ENCODE data around the gene UGT2B28.
"Not testable (repeated sequence)": the region's sequence is repeated elsewhere in the genome, so short reads cannot be mapped to it uniquely, and the experiment has no call there.

UGT2B28 gene

DNA sequence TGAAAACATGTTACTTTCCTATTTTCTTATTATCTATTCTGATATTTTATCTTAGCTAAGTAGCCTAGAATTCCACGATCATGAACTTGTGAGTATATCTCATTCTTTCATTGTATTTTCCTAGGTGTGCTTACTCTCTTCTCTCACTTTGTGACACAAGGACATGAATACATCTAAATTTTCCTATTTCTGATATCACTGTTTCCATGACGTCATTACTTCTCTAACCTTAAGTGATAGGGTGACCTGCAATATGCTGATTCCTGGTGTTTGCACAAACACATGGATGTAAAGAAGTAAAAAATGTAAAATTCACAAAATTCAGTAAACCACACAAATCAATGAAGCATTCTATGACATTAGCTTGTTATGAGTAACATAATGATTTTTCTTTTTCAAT, 29.4 kb upstream of the UGT2B28 start:
- not testable (repeated sequence) for H3K27me3 ChIP-seq (ENCODE audit: insufficient read depth, low read length, poor library complexity); H3K4me3 ChIP-seq (ENCODE audit: low read depth in 1 of 2, low read length in 2 of 2); H3K4me1 ChIP-seq (ENCODE audit: insufficient read depth, low read length); H3K9ac ChIP-seq (ENCODE audit: low read depth, low read length); H3K79me2 ChIP-seq (ENCODE audit: insufficient read depth, low read length); H3K36me3 ChIP-seq (ENCODE audit: insufficient read depth, low read length); DNase-seq; H3K27ac ChIP-seq (ENCODE audit: low read length); H3K4me2 ChIP-seq (ENCODE audit: insufficient read depth, low read length); H2AFZ ChIP-seq (ENCODE audit: low read depth, low read length); ATAC-seq (ENCODE audit: insufficient read depth, low read depth); H4K20me1 ChIP-seq (ENCODE audit: insufficient read depth, low read length); H3K9me3 ChIP-seq (ENCODE audit: insufficient read depth, low read length, severe bottlenecking)

DNA sequence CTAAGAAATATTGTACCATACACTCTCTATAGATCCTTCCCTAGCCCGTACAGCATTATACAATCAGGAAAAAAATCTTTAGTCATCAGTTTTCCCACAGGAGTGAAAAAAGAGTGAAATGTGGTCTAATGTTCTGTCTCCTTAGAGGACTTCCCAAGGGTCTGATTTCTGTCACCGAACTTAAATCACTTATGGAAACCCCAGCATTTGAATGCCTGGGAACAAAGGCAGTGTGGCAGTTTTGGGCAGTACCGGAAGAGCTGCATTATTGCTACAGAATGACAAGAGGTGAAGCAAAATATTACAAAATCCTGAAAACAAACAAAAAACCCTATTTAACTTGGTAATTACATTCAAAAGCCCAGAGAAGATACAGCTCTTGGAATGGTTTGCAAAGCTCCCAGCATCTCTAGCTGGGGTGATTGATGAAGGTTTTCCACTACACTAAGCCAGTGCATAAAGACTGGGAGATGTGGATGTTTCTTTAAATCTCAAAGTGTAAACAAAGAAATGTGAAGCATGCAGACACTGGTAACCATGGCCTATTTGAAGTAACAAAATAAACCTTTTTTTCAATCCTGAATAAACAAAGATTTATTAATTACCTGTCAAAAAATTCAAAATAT, 27.0 kb upstream of the UGT2B28 start:
- H3K4me2 ChIP-seq (ENCODE audit: insufficient read depth, low read length); DNase-seq; H3K27ac ChIP-seq (ENCODE audit: low read length); H3K27me3 ChIP-seq (ENCODE audit: insufficient read depth, low read length, poor library complexity); H3K9ac ChIP-seq (ENCODE audit: low read depth, low read length); H4K20me1 ChIP-seq (ENCODE audit: insufficient read depth, low read length); H3K9me3 ChIP-seq (ENCODE audit: insufficient read depth, low read length, severe bottlenecking); H3K36me3 ChIP-seq (ENCODE audit: insufficient read depth, low read length); H3K4me3 ChIP-seq (ENCODE audit: low read depth in 1 of 2, low read length in 2 of 2); H3K4me1 ChIP-seq (ENCODE audit: insufficient read depth, low read length); ATAC-seq (ENCODE audit: insufficient read depth, low read depth); H3K79me2 ChIP-seq (ENCODE audit: insufficient read depth, low read length); H2AFZ ChIP-seq (ENCODE audit: low read depth, low read length): not testable (repeated sequence)

DNA sequence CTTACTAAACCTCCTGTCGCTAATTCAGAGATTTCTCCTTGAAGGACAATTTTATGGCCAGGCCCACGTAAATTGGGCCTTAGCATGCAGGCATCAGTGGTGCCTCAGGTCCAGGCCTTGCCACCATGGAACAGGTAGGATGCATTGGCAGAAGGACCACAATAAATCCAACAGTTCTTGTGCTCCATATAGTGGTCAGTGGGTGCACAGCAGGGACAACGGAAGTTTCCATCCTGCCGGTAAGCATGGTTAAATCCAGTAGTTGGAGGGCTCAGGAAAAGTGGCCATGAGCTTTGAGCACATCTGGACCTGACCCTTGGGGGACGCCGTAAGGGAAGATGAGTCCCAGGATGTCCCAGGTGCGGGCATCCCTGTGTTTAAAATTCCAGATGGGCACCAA, 11.7 kb upstream of the UGT2B28 start:
- H4K20me1 ChIP-seq (ENCODE audit: insufficient read depth, low read length); H3K27ac ChIP-seq (ENCODE audit: low read length); H3K4me3 ChIP-seq (ENCODE audit: low read depth in 1 of 2, low read length in 2 of 2); H3K79me2 ChIP-seq (ENCODE audit: insufficient read depth, low read length); ATAC-seq (ENCODE audit: insufficient read depth, low read depth); H3K9me3 ChIP-seq (ENCODE audit: insufficient read depth, low read length, severe bottlenecking); H3K27me3 ChIP-seq (ENCODE audit: insufficient read depth, low read length, poor library complexity); H2AFZ ChIP-seq (ENCODE audit: low read depth, low read length); DNase-seq; H3K36me3 ChIP-seq (ENCODE audit: insufficient read depth, low read length); H3K9ac ChIP-seq (ENCODE audit: low read depth, low read length); H3K4me2 ChIP-seq (ENCODE audit: insufficient read depth, low read length); H3K4me1 ChIP-seq (ENCODE audit: insufficient read depth, low read length): not testable (repeated sequence)

DNA sequence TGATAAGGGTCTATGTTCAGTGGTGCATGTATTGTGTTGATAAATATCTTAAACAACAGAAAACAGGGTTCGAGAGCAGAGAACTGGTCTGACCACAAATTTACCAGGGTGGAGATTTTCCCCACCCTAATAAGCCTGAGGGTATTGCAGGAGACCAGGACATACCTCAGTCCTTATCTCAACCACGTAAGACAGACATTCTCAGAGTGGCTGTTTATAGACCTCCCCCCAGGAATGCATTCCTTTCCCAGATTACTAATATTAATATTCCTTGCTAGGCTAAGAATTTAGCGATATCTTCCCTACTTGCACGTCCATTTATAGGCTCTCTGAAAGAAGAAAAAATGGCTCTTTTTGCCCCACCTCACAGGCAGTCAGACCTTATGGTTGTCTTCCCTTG, 16.1 kb downstream of the UGT2B28 start:
- H3K4me3 ChIP-seq (ENCODE audit: low read depth in 1 of 2, low read length in 2 of 2); H3K9me3 ChIP-seq (ENCODE audit: insufficient read depth, low read length, severe bottlenecking); H3K9ac ChIP-seq (ENCODE audit: low read depth, low read length); H3K4me1 ChIP-seq (ENCODE audit: insufficient read depth, low read length); H3K4me2 ChIP-seq (ENCODE audit: insufficient read depth, low read length); DNase-seq; H3K79me2 ChIP-seq (ENCODE audit: insufficient read depth, low read length); ATAC-seq (ENCODE audit: insufficient read depth, low read depth); H3K27me3 ChIP-seq (ENCODE audit: insufficient read depth, low read length, poor library complexity); H2AFZ ChIP-seq (ENCODE audit: low read depth, low read length); H4K20me1 ChIP-seq (ENCODE audit: insufficient read depth, low read length); H3K27ac ChIP-seq (ENCODE audit: low read length); H3K36me3 ChIP-seq (ENCODE audit: insufficient read depth, low read length): not testable (repeated sequence)

DNA sequence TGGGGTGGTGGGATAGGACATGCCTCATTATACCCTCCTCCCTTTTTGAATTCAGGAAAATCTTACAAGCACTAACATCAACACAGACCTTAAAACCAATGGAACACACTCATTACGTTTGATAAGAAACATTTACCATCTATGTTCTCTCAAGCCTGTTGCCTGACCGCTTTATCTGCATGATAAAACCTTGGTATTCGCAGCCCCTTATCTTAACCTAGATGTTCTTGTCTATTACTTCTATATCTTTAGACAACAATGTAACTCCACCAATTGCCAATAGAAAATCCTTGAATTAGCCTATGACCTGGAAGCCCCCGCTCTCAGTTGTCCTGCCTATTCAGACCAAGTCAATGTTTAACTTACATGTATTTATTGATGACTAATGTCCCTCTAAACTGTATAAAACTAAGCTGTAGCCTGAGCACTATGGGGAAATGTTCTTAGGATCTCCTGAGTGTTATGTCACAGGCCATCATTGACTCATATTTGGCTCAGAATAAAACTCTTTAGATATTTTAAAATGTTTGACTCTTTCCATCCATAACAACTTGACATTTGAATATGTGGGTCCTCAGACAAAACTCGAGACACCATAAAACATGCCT, 28.3 kb downstream of the UGT2B28 start:
- not testable (repeated sequence) for ATAC-seq (ENCODE audit: insufficient read depth, low read depth); H3K4me2 ChIP-seq (ENCODE audit: insufficient read depth, low read length); H3K27ac ChIP-seq (ENCODE audit: low read length); H4K20me1 ChIP-seq (ENCODE audit: insufficient read depth, low read length); H2AFZ ChIP-seq (ENCODE audit: low read depth, low read length); H3K9me3 ChIP-seq (ENCODE audit: insufficient read depth, low read length, severe bottlenecking); H3K4me1 ChIP-seq (ENCODE audit: insufficient read depth, low read length); DNase-seq; H3K79me2 ChIP-seq (ENCODE audit: insufficient read depth, low read length); H3K36me3 ChIP-seq (ENCODE audit: insufficient read depth, low read length); H3K27me3 ChIP-seq (ENCODE audit: insufficient read depth, low read length, poor library complexity); H3K9ac ChIP-seq (ENCODE audit: low read depth, low read length); H3K4me3 ChIP-seq (ENCODE audit: low read depth in 1 of 2, low read length in 2 of 2)

DNA sequence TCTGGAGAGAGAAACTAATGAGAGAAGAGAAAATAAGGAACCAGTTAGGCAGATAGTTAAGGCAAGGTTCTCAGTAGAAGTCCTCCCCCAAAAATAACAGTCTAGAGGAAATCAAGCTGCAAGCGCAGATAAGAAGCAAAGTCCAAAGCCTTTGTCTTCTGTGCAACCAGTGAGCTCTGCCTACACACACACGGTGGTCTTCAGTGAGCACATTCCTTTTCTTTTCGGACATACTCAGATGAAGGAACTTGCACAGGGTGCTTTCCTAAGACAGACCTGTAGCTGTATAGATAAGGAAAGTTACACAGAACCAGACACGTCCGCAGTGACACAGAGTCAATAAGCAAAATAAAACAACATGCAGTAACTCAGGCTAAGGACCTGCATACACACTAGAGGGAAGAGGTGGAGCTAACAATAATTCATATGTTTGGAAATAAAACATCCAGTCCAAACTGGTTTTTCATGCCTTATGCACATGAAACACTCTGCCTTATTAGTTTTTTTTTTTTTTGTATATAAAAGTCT, 29.3 kb downstream of the UGT2B28 start:
- H3K36me3 ChIP-seq (ENCODE audit: insufficient read depth, low read length); H3K27ac ChIP-seq (ENCODE audit: low read length); H4K20me1 ChIP-seq (ENCODE audit: insufficient read depth, low read length); ATAC-seq (ENCODE audit: insufficient read depth, low read depth); H3K27me3 ChIP-seq (ENCODE audit: insufficient read depth, low read length, poor library complexity); H3K79me2 ChIP-seq (ENCODE audit: insufficient read depth, low read length); H3K4me3 ChIP-seq (ENCODE audit: low read depth in 1 of 2, low read length in 2 of 2); H3K9me3 ChIP-seq (ENCODE audit: insufficient read depth, low read length, severe bottlenecking); H3K9ac ChIP-seq (ENCODE audit: low read depth, low read length); H3K4me1 ChIP-seq (ENCODE audit: insufficient read depth, low read length); DNase-seq; H2AFZ ChIP-seq (ENCODE audit: low read depth, low read length); H3K4me2 ChIP-seq (ENCODE audit: insufficient read depth, low read length): not testable (repeated sequence)

DNA sequence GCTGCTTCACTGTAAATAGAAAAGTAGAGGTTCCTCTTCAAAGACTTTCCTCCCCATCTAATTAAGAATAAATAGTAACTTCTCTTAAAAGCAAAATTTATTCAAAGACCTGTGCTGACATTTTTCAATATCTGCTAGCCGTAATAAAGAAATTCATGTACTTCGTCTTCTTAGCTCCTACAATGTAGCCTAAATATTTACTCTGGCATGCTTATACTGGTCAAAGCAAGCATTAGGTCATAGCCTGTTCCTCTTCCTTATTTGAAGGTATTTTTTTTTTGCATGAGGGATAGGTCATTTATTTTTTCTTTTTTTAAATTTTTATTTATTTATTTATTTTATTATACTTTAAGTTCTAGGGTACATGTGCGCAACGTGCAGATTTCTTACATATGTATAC, 30.0 kb downstream of the UGT2B28 start:
- not testable (repeated sequence) for DNase-seq; ATAC-seq (ENCODE audit: insufficient read depth, low read depth); H3K27ac ChIP-seq (ENCODE audit: low read length); H3K4me3 ChIP-seq (ENCODE audit: low read depth in 1 of 2, low read length in 2 of 2); H3K9me3 ChIP-seq (ENCODE audit: insufficient read depth, low read length, severe bottlenecking); H3K36me3 ChIP-seq (ENCODE audit: insufficient read depth, low read length); H3K4me2 ChIP-seq (ENCODE audit: insufficient read depth, low read length); H3K4me1 ChIP-seq (ENCODE audit: insufficient read depth, low read length); H3K9ac ChIP-seq (ENCODE audit: low read depth, low read length); H3K27me3 ChIP-seq (ENCODE audit: insufficient read depth, low read length, poor library complexity); H4K20me1 ChIP-seq (ENCODE audit: insufficient read depth, low read length); H2AFZ ChIP-seq (ENCODE audit: low read depth, low read length); H3K79me2 ChIP-seq (ENCODE audit: insufficient read depth, low read length)
